GM12878 (cell line): ENCODE measurements around the gene MUC5AC. TPM values are rescaled to one million over a fixed set of nuclear protein-coding genes. Genes with fewer than 3 reads are reported as not detected.

ENCODE experiments used
- ATAC-seq: fragments of 200-7000 bp; cut with Tn5 transposase; 3 replicates; pipeline ENCODE4 v1.9.1; 2020; ENCODE audit warnings: mild to moderate bottlenecking, moderate library complexity
- BruUV-seq: library from RNA; stranded (reverse); fragments of 400-500 nt; replicated peaks from 2 replicates; lab custom pipeline; 2021; lab: Mats Ljungman, UMichigan
- CTCF ChIA-PET: fragments of 300-600 bp; sonication (Branson Sonifier 250); formaldehyde crosslinking; extraction: SDS; loops from one replicate; lab custom pipeline; 2021; ENCODE audit warnings: inconsistent platforms; lab: Yijun Ruan, JAX
- POLR2A ChIA-PET: fragments of 350-600 bp; formaldehyde crosslinking; extraction: SDS; loops from one replicate; lab custom pipeline; 2021; ENCODE audit warnings: inconsistent platforms; lab: Charles Lee
- RAD21 ChIA-PET: fragments of 300-600 bp; sonication (Branson Sonifier 250); formaldehyde crosslinking; loops from one replicate; lab custom pipeline; 2023; ENCODE audit warnings: antibody characterized with exemption; ENCODE audit not compliant: unreplicated experiment; lab: Charles Lee
- SMC1A ChIA-PET: fragments of 300-600 bp; sonication (Branson Sonifier 250); formaldehyde crosslinking; loops from one replicate; lab custom pipeline; 2023; ENCODE audit not compliant: unreplicated experiment, uncharacterized antibody; lab: Charles Lee
- DNase-seq: peaks from one replicate; pipeline ENCODE4 v3.0.0-alpha.2; 2011; ENCODE audit warnings: low read depth, low spot score
- FAIRE-seq: peaks from 3 replicates; lab custom pipeline; 2011; peaks lifted over from hg19 to GRCh38; lab: Jason Lieb, UNC
- H2AFZ ChIP-seq: 2 replicates; pipeline ENCODE4 v1.6.0; 2011; ENCODE audit warnings: low read depth, low read length, control low read depth; ENCODE audit not compliant: control insufficient read depth
- H3K27ac ChIP-seq: 2 replicates; pipeline ENCODE4 v1.5.1; 2011; ENCODE audit warnings: control low read depth; ENCODE audit not compliant: control insufficient read depth, insufficient read depth
- H3K27me3 ChIP-seq, 2 experiments: replicated peaks in 1 of 2; 2 replicates each; pipeline versions ENCODE4 v1.6.0 to v1.6.1; 2011; ENCODE audit warnings: low read length in 1 of 2; ENCODE audit not compliant: control insufficient read depth in 2 of 2, insufficient read depth in 2 of 2
- H3K36me3 ChIP-seq, 2 experiments: 2 replicates each; pipeline ENCODE4 v1.5.1; 2011; ENCODE audit warnings: low read length in 1 of 2; ENCODE audit not compliant: control insufficient read depth in 2 of 2, insufficient read depth in 2 of 2
- H3K4me1 ChIP-seq: 2 replicates; pipeline ENCODE4 v1.6.1; 2011; ENCODE audit warnings: mild to moderate bottlenecking, low read length, moderate library complexity, mixed read lengths; ENCODE audit not compliant: control insufficient read depth, insufficient read depth
- H3K4me2 ChIP-seq: 2 replicates; pipeline ENCODE4 v1.6.0; 2011; ENCODE audit warnings: control low read depth; ENCODE audit not compliant: control insufficient read depth, insufficient read depth
- H3K4me3 ChIP-seq: fragments of 200-600 bp; sonication (generic); 2 replicates; pipeline ENCODE4 v1.5.1; 2016
- H3K79me2 ChIP-seq: 2 replicates; pipeline ENCODE4 v1.6.0; 2011; ENCODE audit warnings: low read length; ENCODE audit not compliant: control insufficient read depth, insufficient read depth
- H3K9ac ChIP-seq: 2 replicates; pipeline ENCODE4 v1.8.0; 2011; ENCODE audit warnings: low read length, control low read depth, mixed read lengths; ENCODE audit not compliant: control insufficient read depth, insufficient read depth
- H3K9me3 ChIP-seq: replicated peaks from 3 replicates; pipeline ENCODE4 v1.5.1; 2011; ENCODE audit warnings: mild to moderate bottlenecking, low read length; ENCODE audit not compliant: control insufficient read depth, insufficient read depth
- H4K20me1 ChIP-seq: 2 replicates; pipeline ENCODE4 v1.6.0; 2011; ENCODE audit not compliant: control insufficient read depth, insufficient read depth
- FOS ChIP-seq: IDR thresholded peaks from 3 replicates; pipeline ENCODE4 v1.6.1; 2011; ENCODE audit warnings: borderline replicate concordance; ENCODE audit not compliant: insufficient read length; ENCODE audit errors: extremely low read depth
- IKZF1 ChIP-seq: fragments of 450-650 bp; conservative IDR thresholded peaks from 2 replicates; pipeline ENCODE4 v1.6.1; 2017; ENCODE audit warnings: antibody characterized with exemption, mild to moderate bottlenecking
- IRF4 ChIP-seq: IDR thresholded peaks from 2 replicates; pipeline ENCODE4 v1.6.1; 2011; ENCODE audit warnings: low read depth, low read length
- NR2C2 ChIP-seq: IDR thresholded peaks from 2 replicates; pipeline ENCODE4 v1.6.1; 2011; ENCODE audit warnings: borderline replicate concordance, low read depth; ENCODE audit not compliant: control insufficient read depth, insufficient read length
- PAX8 ChIP-seq: fragments of 450-650 bp; IDR thresholded peaks from 2 replicates; pipeline ENCODE4 v1.6.1; 2017; ENCODE audit warnings: mild to moderate bottlenecking, moderate library complexity
- RFX5 ChIP-seq: IDR thresholded peaks from 2 replicates; pipeline ENCODE4 v1.6.1; 2011; ENCODE audit warnings: low read depth, low read length, improper control_type of control experiment
- RUNX3 ChIP-seq: IDR thresholded peaks from 2 replicates; pipeline ENCODE4 v1.6.1; 2012; ENCODE audit warnings: low read length, inconsistent platforms
- TCF3 ChIP-seq: IDR thresholded peaks from 2 replicates; pipeline ENCODE4 v1.6.1; 2012; ENCODE audit warnings: low read depth, mild to moderate bottlenecking, low read length, borderline replicate concordance; ENCODE audit not compliant: insufficient read depth
- YBX1 ChIP-seq: fragments of 450-650 bp; IDR thresholded peaks from 2 replicates; pipeline ENCODE4 v1.6.1; 2016; ENCODE audit warnings: antibody characterized with exemption
- ZNF217 ChIP-seq: fragments of 450-650 bp; IDR thresholded peaks from 2 replicates; pipeline ENCODE4 v1.6.1; 2017; ENCODE audit warnings: antibody characterized with exemption, mild to moderate bottlenecking
- ZNF24 ChIP-seq: fragments of 450-650 bp; IDR thresholded peaks from 2 replicates; pipeline ENCODE4 v1.6.1; 2017; ENCODE audit warnings: antibody characterized with exemption, mild to moderate bottlenecking
- WGBS: methylation state at CpG from one replicate; pipeline ENCODE4 v1.1.6; 2016; ENCODE audit warnings: low lambda C conversion rate; ENCODE audit not compliant: insufficient replicate concordance, insufficient coverage; ENCODE audit errors: missing lambda C conversion rate; 5-methylcytosine and 5-hydroxymethylcytosine counted together
- in situ Hi-C: fragments of 300-500 bp; cut with MboI; formaldehyde crosslinking; loops from 9 replicates; pipeline ENCODE4 v1.14.3; 2018; ENCODE audit warnings: mixed read lengths
- intact Hi-C: fragments of 100-400 bp; cut with micrococcal nuclease; formaldehyde crosslinking; loops from one replicate; pipeline ENCODE4 v1.14.2; 2022; ENCODE audit not compliant: unreplicated experiment
- polyA plus RNA-seq, 11 experiments: library from polyadenylated mRNA; depleted of rRNA in 4 of 11; unstranded in 6 of 11; stranded (reverse) in 5 of 11; fragments of >200 nt; fragmentation: Nextera tagmentation in 4 of 11; fragmentation: Illumina TruSeq in 1 of 11; extraction: Ambion mirVana in 4 of 11; extraction: Trizol in 1 of 11; gene quantifications; 1 replicate in 1 of 11; 2 replicates in 10 of 11; pipeline versions ENCODE4 v1.2.1 to v1.2.3, GENCODE V29; 2011 to 2016; ENCODE audit warnings: inconsistent platforms in 2 of 11, missing spikeins in 2 of 11, low read depth in 1 of 11
- total RNA-seq, 4 experiments: library from RNA; depleted of rRNA in 3 of 4; stranded (reverse); fragments of >200 nt in 3 of 4; fragmentation: Illumina TruSeq in 1 of 4; extraction: Trizol in 1 of 4; gene quantifications; 2 replicates each; pipeline versions ENCODE4 v1.2.1 to v1.2.3, GENCODE V29; 2013 to 2021
- TF ChIP-seq, protein P1 (sequence below): fragments of 450-650 bp; IDR thresholded peaks from 2 replicates; pipeline ENCODE4 v1.6.1; 2014; ENCODE audit warnings: mild to moderate bottlenecking

MUC5AC gene
- total and polyA plus RNA-seq, 10 of the 15 experiments (the other 5 are each of a cell fraction or from before 2014, with no cell fraction given) = under 0.01 to 0.01 TPM; not detected in 8

DNA sequence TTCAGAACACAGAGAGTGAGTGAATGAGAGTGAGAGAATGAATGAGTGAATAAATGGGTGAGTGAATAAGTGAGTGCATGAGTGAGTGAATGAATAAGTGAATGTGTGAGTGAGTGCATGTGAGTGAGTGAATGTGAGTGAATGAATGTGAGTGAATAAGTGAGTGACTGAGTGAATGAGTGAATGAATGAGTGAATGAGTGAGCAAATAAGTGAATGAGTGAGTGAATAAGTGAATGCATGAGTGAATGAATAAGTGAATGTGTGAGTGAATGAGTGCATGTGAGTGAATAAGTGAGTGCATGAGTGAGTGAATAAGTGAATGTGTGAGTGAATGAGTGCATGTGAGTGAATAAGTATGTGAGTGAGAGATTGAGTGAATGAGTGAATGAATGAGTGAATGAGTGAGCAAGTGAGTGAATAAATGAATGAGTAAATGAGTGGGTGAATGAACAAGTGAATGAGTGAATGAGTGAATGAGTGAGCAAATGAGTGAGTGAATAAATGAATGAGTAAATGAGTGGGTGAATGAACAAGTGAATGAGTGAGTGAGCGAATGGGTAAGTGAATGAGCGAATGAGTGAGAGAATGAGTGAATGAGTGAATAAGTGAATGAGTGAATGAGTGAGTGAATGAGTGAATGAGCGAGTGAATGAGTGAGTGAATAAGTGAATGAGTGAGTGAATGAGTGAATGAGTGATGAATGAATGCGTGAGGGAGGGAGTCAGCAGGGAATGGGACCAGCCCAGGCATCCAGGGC lies 43.8 kb downstream of the MUC5AC start:
- Histone ChIP-seq H3K4me3 (no peak overlapping the region), H3K9me3 (no peaks in the 10 kb centered on the region), H3K4me1 (no peaks in the 10 kb centered on the region), H2AFZ (no peak overlapping the region), H3K9ac (no peak overlapping the region), H3K27me3 (no peaks in the 10 kb centered on the region), H3K4me2 (no peak overlapping the region), H3K36me3 (no peaks in the 10 kb centered on the region), H4K20me1 (no peaks in the 10 kb centered on the region), H3K79me2 (no peaks in the 10 kb centered on the region), H3K27ac (no peak overlapping the region)
- 47% methylated on average over 4 of the region's 4 CpGs for WGBS
- POLR2A ChIA-PET = no interaction called here
- in situ Hi-C loops = no loop called here
- SMC1A ChIA-PET = no interaction called here
- no TSS peak for BruUV-seq
- no peak for FAIRE-seq
- RAD21 ChIA-PET = interaction anchor here (1.4 to 2.1 kb wide), 2 partner anchors 313 to 373 kb away, joined by 3 to 6 read pairs; no protein-coding TSS in a partner anchor
- no peak for ATAC-seq
- DNase-seq = no peak
- intact Hi-C loops = loop anchor here (2.0 kb wide), 1 partner anchor 373 kb away; no protein-coding TSS in a partner anchor
- CTCF ChIA-PET = interaction anchor here (1.4 to 2.2 kb wide), 5 partner anchors 12 to 375 kb away, joined by 3 to 12 read pairs (median 6); no protein-coding TSS in a partner anchor
- TF ChIP-seq ZNF24 = peak; percentile 99
- no peak for TF ChIP-seq IRF4

DNA sequence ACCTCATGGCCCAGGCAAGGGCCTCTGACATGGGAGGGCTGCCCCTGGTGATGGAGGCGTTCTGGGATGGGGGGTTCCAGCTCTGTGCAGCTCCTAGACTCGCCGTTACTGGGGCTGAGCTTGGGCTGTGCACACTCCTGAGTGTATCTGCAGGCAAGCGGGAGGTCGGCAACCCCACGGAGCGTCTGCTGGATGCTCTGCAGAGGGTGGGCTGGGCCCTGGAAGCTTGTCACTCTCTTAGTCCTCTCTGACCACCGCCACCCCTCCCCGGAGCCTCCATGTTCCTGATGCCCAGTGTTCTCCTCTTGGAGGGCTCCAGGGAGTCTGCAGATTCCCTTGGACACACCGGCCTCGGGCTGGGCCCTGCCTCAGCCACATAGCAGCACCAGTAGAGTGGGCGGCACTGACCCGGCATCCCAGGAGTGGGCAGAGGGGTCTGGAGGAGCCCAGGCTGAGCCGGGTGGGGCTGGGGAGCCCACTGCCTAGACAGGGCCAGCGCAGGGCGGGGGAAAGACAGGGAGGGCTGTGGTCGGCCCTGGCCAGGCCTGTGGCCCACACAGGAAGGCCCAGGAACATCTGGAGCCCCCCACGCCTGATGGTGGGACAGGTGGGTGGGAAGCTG lies 44.5 kb downstream of the MUC5AC start:
- SMC1A ChIA-PET = interaction anchor here (1.0 kb wide), 1 partner anchor 372 kb away, joined by 4 read pairs; no protein-coding TSS in a partner anchor
- in situ Hi-C loops = no loop called here
- no TSS peak for BruUV-seq
- no peaks in the 10 kb centered on the region for H4K20me1 ChIP-seq
- H3K36me3 ChIP-seq = no peaks in the 10 kb centered on the region
- DNase-seq (no peak), ATAC-seq (peak; percentile 57), FAIRE-seq (no peak)
- H2AFZ ChIP-seq = no peak overlapping the region
- H3K4me3 ChIP-seq = no peak overlapping the region
- intact Hi-C loops = loop anchor here (2.0 kb wide), 1 partner anchor 373 kb away; no protein-coding TSS in a partner anchor
- CTCF ChIA-PET = interaction anchor here (1.4 to 2.2 kb wide), 4 partner anchors 11 to 374 kb away, joined by 3 to 12 read pairs (median 6); no protein-coding TSS in a partner anchor
- WGBS = 38% methylated on average over 14 of the region's 18 CpGs
- no peaks in the 10 kb centered on the region for H3K27me3 ChIP-seq
- POLR2A ChIA-PET = interaction anchor here (0.6 kb wide), 1 partner anchor 406 kb away, joined by 3 read pairs; no protein-coding TSS in a partner anchor
- no peak overlapping the region for H3K27ac ChIP-seq
- RAD21 ChIA-PET = interaction anchor here (1.4 kb wide), 1 partner anchor 312 kb away, joined by 3 read pairs; no protein-coding TSS in a partner anchor
- no peaks in the 10 kb centered on the region for H3K79me2 ChIP-seq
- no peak overlapping the region for H3K4me2 ChIP-seq
- H3K9me3 ChIP-seq = no peaks in the 10 kb centered on the region
- H3K9ac ChIP-seq = no peak overlapping the region
- TF ChIP-seq YBX1 (no peak), IKZF1 (no peak), PAX8 (no peak), NR2C2 (no peak), RUNX3 (no peak), TCF3 (no peak), RFX5 (no peak), ZNF217 (no peak), FOS (no peak)
- TF ChIP-seq, protein P1, sequence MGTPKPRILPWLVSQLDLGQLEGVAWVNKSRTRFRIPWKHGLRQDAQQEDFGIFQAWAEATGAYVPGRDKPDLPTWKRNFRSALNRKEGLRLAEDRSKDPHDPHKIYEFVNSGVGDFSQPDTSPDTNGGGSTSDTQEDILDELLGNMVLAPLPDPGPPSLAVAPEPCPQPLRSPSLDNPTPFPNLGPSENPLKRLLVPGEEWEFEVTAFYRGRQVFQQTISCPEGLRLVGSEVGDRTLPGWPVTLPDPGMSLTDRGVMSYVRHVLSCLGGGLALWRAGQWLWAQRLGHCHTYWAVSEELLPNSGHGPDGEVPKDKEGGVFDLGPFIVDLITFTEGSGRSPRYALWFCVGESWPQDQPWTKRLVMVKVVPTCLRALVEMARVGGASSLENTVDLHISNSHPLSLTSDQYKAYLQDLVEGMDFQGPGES = no peak
- H3K4me1 ChIP-seq = no peaks in the 10 kb centered on the region
